T-helper 22 cell (primary cell): Measurements from ENCODE around the gene CASP7.
"Not testable (repeated sequence)": the region's sequence is repeated elsewhere in the genome, so short reads cannot be mapped to it uniquely, and the experiment has no call there.

Source experiments
- DNase-seq: peaks from one replicate; pipeline ENCODE4 v3.0.0-alpha.2; 2020; ENCODE audit warnings: low read depth

CASP7 gene

GRCh38 chr10:113754125-113754524 lies 74.4 kb downstream of the CASP7 start:
- DNase-seq, result no peak

DNA sequence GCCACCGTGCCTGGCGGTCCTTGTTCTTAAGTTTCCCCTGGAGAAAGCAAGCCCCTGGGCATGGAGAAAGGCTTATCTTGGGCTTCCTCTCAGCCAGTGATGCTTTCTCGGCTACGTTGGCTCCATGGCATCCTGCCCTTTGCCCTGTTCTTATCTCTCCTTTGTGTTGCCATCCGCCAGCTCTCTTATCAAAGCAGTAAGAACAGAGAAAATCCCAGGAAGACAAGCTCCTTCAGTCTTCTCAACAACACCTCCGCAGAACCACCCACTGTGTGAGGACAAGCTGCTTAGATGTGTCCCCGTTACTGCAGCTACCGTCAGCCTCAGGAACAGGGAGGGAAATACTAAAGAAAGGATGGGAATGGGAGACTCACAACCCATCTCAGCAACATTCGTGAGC lies 75.1 kb downstream of the CASP7 start:
- no peak for DNase-seq

DNA sequence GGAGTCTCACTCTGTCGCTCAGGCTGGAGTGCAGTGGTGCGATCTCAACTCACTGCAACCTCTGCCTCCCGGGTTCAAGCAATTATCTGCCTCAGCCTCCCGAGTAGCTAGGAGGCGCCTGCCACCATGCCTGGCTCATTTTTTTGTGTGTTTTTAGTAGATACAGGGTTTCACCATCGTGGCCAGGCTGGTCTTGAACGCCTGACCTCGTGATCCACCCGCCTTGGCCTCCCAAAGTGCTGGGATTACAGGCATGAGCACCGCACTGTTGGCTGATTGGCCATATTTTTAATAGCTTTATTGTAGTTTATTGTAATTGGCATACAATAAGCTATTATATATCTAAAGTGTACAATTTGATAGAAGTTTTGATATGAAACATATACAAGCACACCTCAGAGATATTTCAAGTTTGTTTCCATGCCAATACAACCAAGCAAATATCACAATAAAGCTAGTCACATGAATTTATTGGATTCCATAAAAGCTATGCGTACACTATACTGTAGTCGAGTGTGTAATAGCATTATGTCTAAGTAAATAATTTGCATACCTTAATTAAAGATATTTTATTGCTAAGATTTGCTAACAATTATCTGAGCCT lies 77.3 kb downstream of the CASP7 start:
- no peak for DNase-seq

DNA sequence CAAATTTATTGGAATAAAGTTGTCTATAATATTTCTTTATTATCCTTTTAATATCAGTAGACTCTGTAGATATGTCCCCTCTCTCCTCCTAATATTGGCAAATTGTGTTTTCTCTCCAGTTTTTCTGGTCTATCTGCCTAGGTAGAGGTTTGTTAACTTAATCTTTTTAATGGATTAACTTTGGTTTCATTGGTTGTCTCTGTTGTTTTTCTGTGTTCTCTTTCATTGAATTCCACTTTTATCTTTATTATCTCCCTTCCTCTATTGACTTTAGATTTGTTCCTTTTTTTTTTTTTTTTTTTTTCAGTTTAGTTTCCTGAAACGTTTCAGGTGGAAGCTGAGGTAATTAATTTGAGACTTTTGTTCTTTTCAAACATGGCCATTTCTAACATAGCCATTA lies 82.4 kb downstream of the CASP7 start:
- DNase-seq, result no peak

GRCh38 chr10:113764582-113764981 lies 84.9 kb downstream of the CASP7 start:
- DNase-seq, result no peak

DNA sequence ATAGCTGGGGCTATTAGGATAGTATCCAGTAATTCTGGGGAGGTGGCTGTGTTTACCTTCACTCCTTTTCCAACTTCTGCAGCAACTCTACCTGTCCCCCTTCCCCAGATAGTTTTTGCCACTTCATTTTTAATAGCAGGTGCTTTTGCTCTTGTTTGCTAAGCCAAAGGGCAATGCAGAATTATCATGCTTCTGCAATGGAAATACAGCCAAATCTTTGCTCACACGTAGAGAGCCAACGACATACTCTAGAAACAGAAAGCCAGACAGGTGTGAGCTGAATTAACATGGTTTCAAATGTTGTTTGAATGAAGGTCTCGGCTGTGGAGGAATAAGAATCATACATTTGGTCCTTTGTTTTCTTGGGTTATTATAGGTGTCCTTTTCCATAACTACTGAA lies 86.2 kb downstream of the CASP7 start:
- no peak for DNase-seq

- no peak for DNase-seq
Measured at GRCh38 chr10:113767222-113767621, 87.5 kb downstream of the CASP7 start.

GRCh38 chr10:113770346-113770745 lies 90.6 kb downstream of the CASP7 start:
- DNase-seq, result no peak

DNA sequence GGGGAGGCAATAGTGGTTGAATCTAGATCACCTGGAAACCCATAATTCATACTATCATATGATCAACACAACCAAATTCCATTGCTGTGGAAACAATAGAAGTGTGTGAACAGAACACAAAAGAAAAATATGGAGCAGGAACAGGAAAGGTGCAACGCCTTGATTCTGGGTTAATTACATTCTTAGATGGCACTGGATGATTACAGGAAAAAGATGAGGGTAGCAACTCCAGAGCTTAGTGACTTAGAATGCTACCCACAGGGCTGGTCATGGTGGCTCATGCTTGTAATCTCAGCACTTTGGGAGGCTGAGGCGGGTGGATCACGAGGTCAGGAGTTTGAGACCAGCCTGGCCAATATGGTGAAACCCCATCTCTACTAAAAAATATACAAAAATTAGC lies 91.4 kb downstream of the CASP7 start:
- not testable (repeated sequence) for DNase-seq

GRCh38 chr10:113775686-113776294 lies 96.1 kb downstream of the CASP7 start:
- no peak for DNase-seq

DNA sequence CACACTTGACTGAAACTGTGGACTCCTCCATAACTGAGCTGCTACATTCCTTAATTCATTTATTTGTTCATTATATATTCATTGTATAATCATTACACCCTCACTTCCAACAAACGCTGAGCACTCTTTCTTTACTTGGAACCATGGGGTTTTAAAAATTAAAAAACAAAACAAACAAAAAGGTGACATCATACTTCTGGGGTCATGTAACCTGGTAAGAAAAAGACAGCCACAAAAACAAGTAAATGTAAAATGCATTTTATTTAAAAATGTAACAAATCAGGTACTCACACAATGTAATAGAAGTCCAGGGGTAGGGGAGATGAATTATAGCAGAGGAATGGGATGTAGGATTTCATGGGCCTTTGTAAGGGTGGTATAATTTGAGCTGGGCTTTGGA lies 96.8 kb downstream of the CASP7 start:
- no peak for DNase-seq
